ENCODE measurements around the gene EP400. TPM values are rescaled to one million over a fixed set of nuclear protein-coding genes. Genes with fewer than 3 reads are reported as not detected.

EP400 gene
- total and polyA plus RNA-seq, 9 of the 15 experiments (the other 6 are each of a cell fraction or from before 2014, with no cell fraction given), result 4.5 to 58.0 (median 7.0) TPM

DNA sequence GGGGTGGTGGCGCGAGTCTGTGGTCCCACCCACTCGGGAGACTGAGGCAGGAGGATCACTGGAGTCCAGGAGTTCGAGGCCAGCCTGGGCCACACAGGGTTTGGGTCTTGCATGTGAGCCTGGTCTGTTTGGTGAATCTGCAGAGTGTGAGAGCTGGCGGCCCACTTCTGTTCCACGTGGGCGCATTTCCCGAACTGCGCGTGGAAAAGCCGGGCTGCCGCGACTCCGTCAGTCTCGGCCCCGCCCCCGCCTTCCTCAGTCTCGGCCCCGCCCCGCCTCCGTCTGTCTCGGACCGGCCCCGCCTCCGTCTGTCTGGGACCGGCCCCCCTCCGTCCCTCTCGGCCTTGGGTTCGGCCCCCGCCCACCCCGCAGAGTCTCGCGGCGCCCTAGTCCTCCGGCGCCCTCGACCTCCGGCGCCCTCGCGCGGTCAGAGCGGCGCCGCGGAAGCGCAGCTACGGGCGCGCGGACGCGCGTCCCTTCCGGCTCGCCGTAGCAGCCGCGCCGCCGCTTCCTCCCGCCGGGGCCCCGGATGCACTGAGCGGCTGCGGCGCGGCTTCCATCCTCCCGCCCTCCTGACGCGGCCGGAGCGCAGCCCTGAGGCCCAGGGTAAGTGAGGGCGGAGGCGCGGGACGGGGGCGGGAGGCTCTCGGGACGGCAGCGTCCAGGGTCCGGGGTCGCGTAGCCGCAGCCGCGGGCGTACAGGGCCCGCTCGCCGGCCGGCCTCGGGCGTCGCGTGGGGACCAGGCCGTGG lies at the start of gene EP400 (continued):
- TF ChIP-seq, protein P1, sequence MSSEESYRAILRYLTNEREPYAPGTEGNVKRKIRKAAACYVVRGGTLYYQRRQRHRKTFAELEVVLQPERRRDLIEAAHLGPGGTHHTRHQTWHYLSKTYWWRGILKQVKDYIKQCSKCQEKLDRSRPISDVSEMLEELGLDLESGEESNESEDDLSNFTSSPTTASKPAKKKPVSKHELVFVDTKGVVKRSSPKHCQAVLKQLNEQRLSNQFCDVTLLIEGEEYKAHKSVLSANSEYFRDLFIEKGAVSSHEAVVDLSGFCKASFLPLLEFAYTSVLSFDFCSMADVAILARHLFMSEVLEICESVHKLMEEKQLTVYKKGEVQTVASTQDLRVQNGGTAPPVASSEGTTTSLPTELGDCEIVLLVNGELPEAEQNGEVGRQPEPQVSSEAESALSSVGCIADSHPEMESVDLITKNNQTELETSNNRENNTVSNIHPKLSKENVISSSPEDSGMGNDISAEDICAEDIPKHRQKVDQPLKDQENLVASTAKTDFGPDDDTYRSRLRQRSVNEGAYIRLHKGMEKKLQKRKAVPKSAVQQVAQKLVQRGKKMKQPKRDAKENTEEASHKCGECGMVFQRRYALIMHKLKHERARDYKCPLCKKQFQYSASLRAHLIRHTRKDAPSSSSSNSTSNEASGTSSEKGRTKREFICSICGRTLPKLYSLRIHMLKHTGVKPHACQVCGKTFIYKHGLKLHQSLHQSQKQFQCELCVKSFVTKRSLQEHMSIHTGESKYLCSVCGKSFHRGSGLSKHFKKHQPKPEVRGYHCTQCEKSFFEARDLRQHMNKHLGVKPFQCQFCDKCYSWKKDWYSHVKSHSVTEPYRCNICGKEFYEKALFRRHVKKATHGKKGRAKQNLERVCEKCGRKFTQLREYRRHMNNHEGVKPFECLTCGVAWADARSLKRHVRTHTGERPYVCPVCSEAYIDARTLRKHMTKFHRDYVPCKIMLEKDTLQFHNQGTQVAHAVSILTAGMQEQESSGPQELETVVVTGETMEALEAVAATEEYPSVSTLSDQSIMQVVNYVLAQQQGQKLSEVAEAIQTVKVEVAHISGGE (CRISPR knock-in tag; IDR thresholded peaks at IDR 0.05), result peak in 2 of 3 experiments; percentile 43 to 89; a peak in 2 of 6 replicates
- TF ChIP-seq TAL1 (IDR thresholded peaks at IDR 0.05) (no peak), ZNF232 (CRISPR knock-in tag; IDR thresholded peaks at IDR 0.05) (no peak), CEBPB (tag; IDR thresholded peaks at IDR 0.05) (no peak), RBM39 (optimal IDR thresholded peaks at IDR 0.05; ENCODE audit: low read depth, low read length) (no peak), TRIM24 (IDR thresholded peaks at IDR 0.05) (no peak), NFE2 (IDR thresholded peaks at IDR 0.05; ENCODE audit: low read depth) (no peak), HDAC1 (IDR thresholded peaks at IDR 0.05) (peak in 1 of 2 experiments; percentile 77; a peak in 2 of 4 replicates), TRIM28 (IDR thresholded peaks at IDR 0.05) (no peak), ZNF584 (CRISPR knock-in tag; IDR thresholded peaks at IDR 0.05; ENCODE audit: low read depth) (no peak), ZSCAN29 (IDR thresholded peaks at IDR 0.05) (no peak), LCOR (CRISPR knock-in tag; IDR thresholded peaks at IDR 0.05) (no peak), ZBTB7A (IDR thresholded peaks at IDR 0.05; ENCODE audit: borderline replicate concordance, control insufficient read depth, low read depth, low read length) (peak; percentile 50; the same call in 1 of the 2 replicates), ZNF408 (CRISPR knock-in tag; IDR thresholded peaks at IDR 0.05; ENCODE audit: low read depth) (no peak), NCOA6 (IDR thresholded peaks at IDR 0.05) (no peak), STAT5B (CRISPR knock-in tag; IDR thresholded peaks at IDR 0.05) (no peak), HMG20A (CRISPR knock-in tag; conservative IDR thresholded peaks at IDR 0.05) (no peak), ZNF717 (CRISPR knock-in tag; IDR thresholded peaks at IDR 0.05) (no peak), FOXA1 (IDR thresholded peaks at IDR 0.05; ENCODE audit: borderline replicate concordance) (no peak)
- TF ChIP-seq, protein P2, sequence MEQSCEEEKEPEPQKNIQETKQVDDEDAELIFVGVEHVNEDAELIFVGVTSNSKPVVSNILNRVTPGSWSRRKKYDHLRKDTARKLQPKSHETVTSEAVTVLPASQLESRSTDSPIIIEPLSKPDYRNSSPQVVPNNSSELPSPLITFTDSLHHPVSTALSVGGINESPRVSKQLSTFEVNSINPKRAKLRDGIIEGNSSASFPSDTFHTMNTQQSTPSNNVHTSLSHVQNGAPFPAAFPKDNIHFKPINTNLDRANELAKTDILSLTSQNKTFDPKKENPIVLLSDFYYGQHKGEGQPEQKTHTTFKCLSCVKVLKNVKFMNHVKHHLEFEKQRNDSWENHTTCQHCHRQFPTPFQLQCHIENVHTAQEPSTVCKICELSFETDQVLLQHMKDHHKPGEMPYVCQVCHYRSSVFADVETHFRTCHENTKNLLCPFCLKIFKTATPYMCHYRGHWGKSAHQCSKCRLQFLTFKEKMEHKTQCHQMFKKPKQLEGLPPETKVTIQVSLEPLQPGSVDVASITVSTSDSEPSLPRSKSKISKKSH (CRISPR knock-in tag; IDR thresholded peaks at IDR 0.05), result no peak
- TF ChIP-seq, protein P3, sequence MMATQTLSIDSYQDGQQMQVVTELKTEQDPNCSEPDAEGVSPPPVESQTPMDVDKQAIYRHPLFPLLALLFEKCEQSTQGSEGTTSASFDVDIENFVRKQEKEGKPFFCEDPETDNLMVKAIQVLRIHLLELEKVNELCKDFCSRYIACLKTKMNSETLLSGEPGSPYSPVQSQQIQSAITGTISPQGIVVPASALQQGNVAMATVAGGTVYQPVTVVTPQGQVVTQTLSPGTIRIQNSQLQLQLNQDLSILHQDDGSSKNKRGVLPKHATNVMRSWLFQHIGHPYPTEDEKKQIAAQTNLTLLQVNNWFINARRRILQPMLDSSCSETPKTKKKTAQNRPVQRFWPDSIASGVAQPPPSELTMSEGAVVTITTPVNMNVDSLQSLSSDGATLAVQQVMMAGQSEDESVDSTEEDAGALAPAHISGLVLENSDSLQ (IDR thresholded peaks at IDR 0.05), result no peak; the same call in 1 of the 2 replicates
- TF ChIP-seq, protein P4, sequence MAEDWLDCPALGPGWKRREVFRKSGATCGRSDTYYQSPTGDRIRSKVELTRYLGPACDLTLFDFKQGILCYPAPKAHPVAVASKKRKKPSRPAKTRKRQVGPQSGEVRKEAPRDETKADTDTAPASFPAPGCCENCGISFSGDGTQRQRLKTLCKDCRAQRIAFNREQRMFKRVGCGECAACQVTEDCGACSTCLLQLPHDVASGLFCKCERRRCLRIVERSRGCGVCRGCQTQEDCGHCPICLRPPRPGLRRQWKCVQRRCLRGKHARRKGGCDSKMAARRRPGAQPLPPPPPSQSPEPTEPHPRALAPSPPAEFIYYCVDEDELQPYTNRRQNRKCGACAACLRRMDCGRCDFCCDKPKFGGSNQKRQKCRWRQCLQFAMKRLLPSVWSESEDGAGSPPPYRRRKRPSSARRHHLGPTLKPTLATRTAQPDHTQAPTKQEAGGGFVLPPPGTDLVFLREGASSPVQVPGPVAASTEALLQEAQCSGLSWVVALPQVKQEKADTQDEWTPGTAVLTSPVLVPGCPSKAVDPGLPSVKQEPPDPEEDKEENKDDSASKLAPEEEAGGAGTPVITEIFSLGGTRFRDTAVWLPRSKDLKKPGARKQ (CRISPR knock-in tag; IDR thresholded peaks at IDR 0.05), result no peak
